ENCODE data around the gene LYPD5. TPM values are rescaled to one million over a fixed set of nuclear protein-coding genes. Genes with fewer than 3 reads are reported as not detected.
A peak's percentile ranks its signal among the peaks of the same experiment; 100 is the strongest.

Gene LYPD5
- total RNA-seq, 1 experiment from 2014 or later: 0.87 TPM

- peak overlapping the region; percentile 88 for H3K27ac ChIP-seq (ENCODE audit: low read length)
- DNase-seq (ENCODE audit: low read depth, low spot score) (no peak), ATAC-seq (peak; percentile 41)
- intact Hi-C loops (cut with micrococcal nuclease; ENCODE audit: unreplicated experiment) (no loop called here), in situ Hi-C loops (cut with HindIII; ENCODE audit: low pct_unique_long_range_greater_than_20kb, low sequenced_read_pairs) (no loop called here)
- H3K4me1 ChIP-seq (ENCODE audit: control insufficient read depth, insufficient read depth, low read length): peaks cover 26% of the 10 kb centered on the region
- H3K4me3 ChIP-seq (ENCODE audit: low read depth in 2 of 2, low read length in 2 of 2): peak overlapping the region; percentile 85 to 86
- H3K9me3 ChIP-seq (ENCODE audit: control insufficient read depth, insufficient read depth, low read depth, low read length): no peaks in the 10 kb centered on the region
- ChIA-PET POLR2A (no interaction called here), CTCF (interaction anchor here (0.9 kb wide), 1 partner anchor 30 kb away, joined by 5 read pairs; no protein-coding TSS in a partner anchor)
- no peaks in the 10 kb centered on the region; the same call in 1 of the 2 replicates for H3K36me3 ChIP-seq (ENCODE audit: control insufficient read depth, insufficient read depth, low read length)
- H3K27me3 ChIP-seq (ENCODE audit: control insufficient read depth, insufficient read depth, low read length): no peaks in the 10 kb centered on the region
- 0 out of 2 replicates have a peak, but pooled peaks have one; percentile 20 for TF ChIP-seq POLR2AphosphoS5 (IDR thresholded peaks at IDR 0.05; ENCODE audit: low read depth, low read length)
- TF ChIP-seq, protein P1, sequence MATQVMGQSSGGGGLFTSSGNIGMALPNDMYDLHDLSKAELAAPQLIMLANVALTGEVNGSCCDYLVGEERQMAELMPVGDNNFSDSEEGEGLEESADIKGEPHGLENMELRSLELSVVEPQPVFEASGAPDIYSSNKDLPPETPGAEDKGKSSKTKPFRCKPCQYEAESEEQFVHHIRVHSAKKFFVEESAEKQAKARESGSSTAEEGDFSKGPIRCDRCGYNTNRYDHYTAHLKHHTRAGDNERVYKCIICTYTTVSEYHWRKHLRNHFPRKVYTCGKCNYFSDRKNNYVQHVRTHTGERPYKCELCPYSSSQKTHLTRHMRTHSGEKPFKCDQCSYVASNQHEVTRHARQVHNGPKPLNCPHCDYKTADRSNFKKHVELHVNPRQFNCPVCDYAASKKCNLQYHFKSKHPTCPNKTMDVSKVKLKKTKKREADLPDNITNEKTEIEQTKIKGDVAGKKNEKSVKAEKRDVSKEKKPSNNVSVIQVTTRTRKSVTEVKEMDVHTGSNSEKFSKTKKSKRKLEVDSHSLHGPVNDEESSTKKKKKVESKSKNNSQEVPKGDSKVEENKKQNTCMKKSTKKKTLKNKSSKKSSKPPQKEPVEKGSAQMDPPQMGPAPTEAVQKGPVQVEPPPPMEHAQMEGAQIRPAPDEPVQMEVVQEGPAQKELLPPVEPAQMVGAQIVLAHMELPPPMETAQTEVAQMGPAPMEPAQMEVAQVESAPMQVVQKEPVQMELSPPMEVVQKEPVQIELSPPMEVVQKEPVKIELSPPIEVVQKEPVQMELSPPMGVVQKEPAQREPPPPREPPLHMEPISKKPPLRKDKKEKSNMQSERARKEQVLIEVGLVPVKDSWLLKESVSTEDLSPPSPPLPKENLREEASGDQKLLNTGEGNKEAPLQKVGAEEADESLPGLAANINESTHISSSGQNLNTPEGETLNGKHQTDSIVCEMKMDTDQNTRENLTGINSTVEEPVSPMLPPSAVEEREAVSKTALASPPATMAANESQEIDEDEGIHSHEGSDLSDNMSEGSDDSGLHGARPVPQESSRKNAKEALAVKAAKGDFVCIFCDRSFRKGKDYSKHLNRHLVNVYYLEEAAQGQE (IDR thresholded peaks at IDR 0.05; ENCODE audit: insufficient read depth in 1 of 2, low read depth in 2 of 2, low read length in 1 of 2): no peak
- TF ChIP-seq TCF7L2 (IDR thresholded peaks at IDR 0.05; ENCODE audit: low read depth, low read length): no peak
- TF ChIP-seq SIN3A (IDR thresholded peaks at IDR 0.05; ENCODE audit: borderline replicate concordance, insufficient read depth, low read depth, low read length): 0 out of 2 replicates have a peak, but pooled peaks have one; percentile 24
- no peak for TF ChIP-seq CTCF (IDR thresholded peaks at IDR 0.05)
- BruUV-seq (replicated peaks): TSS peak; percentile 99
Measured at GRCh38 chr19:43755256-43755801, 46.9 kb downstream of the LYPD5 start.

GRCh38 chr19:43754503-43755255, 47.6 kb downstream of the LYPD5 start, which contains the start of gene SMG9:
Gene SMG9 (minus strand): TSS chr19:43754962. CDS start chr19:43750741, 4,221 bp downstream.
- ChIA-PET POLR2A (no interaction called here), CTCF (interaction anchor here (0.9 kb wide), 1 partner anchor 30 kb away, joined by 5 read pairs; no protein-coding TSS in a partner anchor)
- intact Hi-C loops (cut with micrococcal nuclease; ENCODE audit: unreplicated experiment): no loop called here
- Histone ChIP-seq H3K27ac (ENCODE audit: low read length) (peak within 1 kb of the TSS; percentile 88), H3K36me3 (ENCODE audit: control insufficient read depth, insufficient read depth, low read length) (peaks cover 1% of the 10 kb centered on the region), H3K9me3 (ENCODE audit: control insufficient read depth, insufficient read depth, low read depth, low read length) (no peaks in the 10 kb centered on the region), H3K4me1 (ENCODE audit: control insufficient read depth, insufficient read depth, low read length) (peaks cover 26% of the 10 kb centered on the region), H3K4me3 (ENCODE audit: low read depth in 2 of 2, low read length in 2 of 2) (peak within 1 kb of the TSS; percentile 85 to 86), H3K27me3 (ENCODE audit: control insufficient read depth, insufficient read depth, low read length) (no peaks in the 10 kb centered on the region)
- BruUV-seq (replicated peaks): no TSS peak
- TF ChIP-seq CTCF (IDR thresholded peaks at IDR 0.05): no peak
- TF ChIP-seq TCF7L2 (IDR thresholded peaks at IDR 0.05; ENCODE audit: low read depth, low read length): no peak
- TF ChIP-seq POLR2AphosphoS5 (IDR thresholded peaks at IDR 0.05; ENCODE audit: low read depth, low read length): peak; percentile 63
- TF ChIP-seq, protein P1 (IDR thresholded peaks at IDR 0.05; ENCODE audit: insufficient read depth in 1 of 2, low read depth in 2 of 2, low read length in 1 of 2): peak in 1 of 2 experiments; percentile 32; a peak in 1 of 4 replicates
- no peak for TF ChIP-seq SIN3A (IDR thresholded peaks at IDR 0.05; ENCODE audit: borderline replicate concordance, insufficient read depth, low read depth, low read length)
- in situ Hi-C loops (cut with HindIII; ENCODE audit: low pct_unique_long_range_greater_than_20kb, low sequenced_read_pairs): no loop called here
- ATAC-seq (peak; percentile 91), DNase-seq (ENCODE audit: low read depth, low spot score) (peak; percentile 76)
